HFFc6 (cell line): ENCODE measurements around the gene CRYBG1. TPM values are rescaled to one million over a fixed set of nuclear protein-coding genes. Genes with fewer than 3 reads are reported as not detected.

Experiments
- DNase-seq: peaks from one replicate; pipeline ENCODE4 v3.0.0-alpha.2; 2018
- H3K27ac Mint-ChIP-seq: 2 replicates; pipeline ENCODE4 v1.8.0; 2020; ENCODE audit warnings: mild to moderate bottlenecking, mixed read lengths
- H3K27me3 Mint-ChIP-seq: 2 replicates; pipeline ENCODE4 v1.8.0; 2021; ENCODE audit warnings: mild to moderate bottlenecking, moderate library complexity, mixed read lengths; ENCODE audit not compliant: insufficient read depth
- H3K36me3 Mint-ChIP-seq: 2 replicates; pipeline ENCODE4 v1.8.0; 2021; ENCODE audit warnings: low read depth, mixed read lengths
- H3K4me1 Mint-ChIP-seq: 2 replicates; pipeline ENCODE4 v1.8.0; 2020; ENCODE audit warnings: low read depth, mixed read lengths
- H3K4me3 Mint-ChIP-seq: 2 replicates; pipeline ENCODE4 v1.8.0; 2020; ENCODE audit warnings: mild to moderate bottlenecking, moderate library complexity, mixed read lengths
- H3K9me3 Mint-ChIP-seq: 2 replicates; pipeline ENCODE4 v1.8.0; 2020; ENCODE audit warnings: mild to moderate bottlenecking, mixed read lengths
- CTCF ChIP-seq: fragments of 200-600 bp; sonication (generic); IDR thresholded peaks from 2 replicates; pipeline ENCODE4 v1.5.0; 2021; ENCODE audit warnings: antibody characterized with exemption, mild to moderate bottlenecking
- total RNA-seq, 6 experiments: library from RNA; stranded (reverse); fragmentation: NEBNext Ultra II Directional; extraction: Animal tissue kit (Norgen Biotek cat#: 25700); gene quantifications; 2 replicates in 1 of 6; 3 replicates in 5 of 6; pipeline ENCODE4 v1.2.3, GENCODE V29; 2021

CRYBG1 gene
- total RNA-seq, 6 experiments from 2014 or later, result 8.2 to 10.9 (median 9.8) TPM

GRCh38 chr6:106564476-106564875 is 204.0 kb downstream of the CRYBG1 start:
- Mint-ChIP-seq H3K4me1 (peaks cover 51% of the 10 kb centered on the region), H3K27ac (no peak overlapping the region), H3K36me3 (no peaks in the 10 kb centered on the region), H3K27me3 (no peaks in the 10 kb centered on the region), H3K4me3 (no peak overlapping the region), H3K9me3 (no peaks in the 10 kb centered on the region)
- no peak for TF ChIP-seq CTCF
- DNase-seq, result no peak

- TF ChIP-seq CTCF, result no peak
- Mint-ChIP-seq H3K9me3 (no peaks in the 10 kb centered on the region), H3K4me3 (no peak overlapping the region), H3K36me3 (peaks cover 13% of the 10 kb centered on the region), H3K27me3 (no peaks in the 10 kb centered on the region), H3K4me1 (peaks cover 47% of the 10 kb centered on the region), H3K27ac (peak overlapping the region; percentile 50)
- DNase-seq, result peak; percentile 23
These were observed 208.0 kb downstream of the CRYBG1 start for GRCh38 chr6:106568530-106568929.

GRCh38 chr6:106569428-106569827 is 208.9 kb downstream of the CRYBG1 start:
- peak; percentile 28 for DNase-seq

GRCh38 chr6:106572436-106572835 is 211.9 kb downstream of the CRYBG1 start:
- no peaks in the 10 kb centered on the region for H3K27me3 Mint-ChIP-seq
- H3K4me3 Mint-ChIP-seq, result no peak overlapping the region
- peaks cover 42% of the 10 kb centered on the region for H3K4me1 Mint-ChIP-seq
- H3K9me3 Mint-ChIP-seq, result no peaks in the 10 kb centered on the region
- no peak for TF ChIP-seq CTCF
- no peak overlapping the region for H3K27ac Mint-ChIP-seq
- DNase-seq, result no peak
- peaks cover 13% of the 10 kb centered on the region for H3K36me3 Mint-ChIP-seq

More at GRCh38 chr6:106569428-106569827, 208.9 kb downstream of the CRYBG1 start:
- peaks cover 50% of the 10 kb centered on the region for H3K4me1 Mint-ChIP-seq
- H3K9me3 Mint-ChIP-seq, result no peaks in the 10 kb centered on the region
- TF ChIP-seq CTCF, result no peak
- H3K36me3 Mint-ChIP-seq, result peaks cover 13% of the 10 kb centered on the region
- H3K4me3 Mint-ChIP-seq, result no peak overlapping the region
- H3K27ac Mint-ChIP-seq, result no peak overlapping the region; the same call in 1 of the 2 replicates
- no peaks in the 10 kb centered on the region for H3K27me3 Mint-ChIP-seq

GRCh38 chr6:106572875-106573585 is 212.5 kb downstream of the CRYBG1 start:
- no peak overlapping the region for H3K27ac Mint-ChIP-seq
- H3K4me1 Mint-ChIP-seq, result peaks cover 37% of the 10 kb centered on the region
- H3K4me3 Mint-ChIP-seq, result no peak overlapping the region
- peaks cover 13% of the 10 kb centered on the region for H3K36me3 Mint-ChIP-seq
- no peak for DNase-seq
- no peaks in the 10 kb centered on the region for H3K27me3 Mint-ChIP-seq
- H3K9me3 Mint-ChIP-seq, result no peaks in the 10 kb centered on the region
- no peak for TF ChIP-seq CTCF
